IMR-90 (cell line): ENCODE results near the gene PLA2G12A. TPM values are rescaled to one million over a fixed set of nuclear protein-coding genes. Genes with fewer than 3 reads are reported as not detected.
"Not testable (repeated sequence)": the region's sequence is repeated elsewhere in the genome, so short reads cannot be mapped to it uniquely, and the experiment has no call there.

Experiments used
- ATAC-seq: fragments of 200-7000 bp; cut with Tn5 transposase; 2 replicates; pipeline ENCODE4 v1.9.1; 2020; ENCODE audit warnings: low read depth, mild to moderate bottlenecking, moderate library complexity
- BruUV-seq: library from RNA; stranded (reverse); fragments of 400-500 nt; replicated peaks from 2 replicates; lab custom pipeline; 2021; lab: Mats Ljungman, UMichigan
- CTCF ChIA-PET: fragments of 300-600 bp; formaldehyde crosslinking; extraction: SDS; loops from one replicate; lab custom pipeline; 2021; ENCODE audit warnings: antibody characterized with exemption; lab: Yijun Ruan, JAX
- POLR2A ChIA-PET: fragments of 300-600 bp; sonication (Branson Sonifier 250); formaldehyde crosslinking; loops from one replicate; lab custom pipeline; 2022; ENCODE audit warnings: antibody characterized with exemption; ENCODE audit not compliant: unreplicated experiment; lab: Charles Lee
- DNase-seq: peaks from one replicate; pipeline ENCODE4 v3.0.0; 2013
- H2AFZ ChIP-seq: replicated peaks from 2 replicates; pipeline ENCODE3; 2013; ENCODE audit warnings: low read length, mild to moderate bottlenecking; ENCODE audit not compliant: poor library complexity
- H2AK5ac ChIP-seq: 2 replicates; pipeline ENCODE4 v1.6.1; 2013; ENCODE audit warnings: low read depth, low read length, inconsistent platforms
- H2AK9ac ChIP-seq: replicated peaks from 2 replicates; pipeline ENCODE3; 2013; ENCODE audit warnings: mild to moderate bottlenecking, low read depth, low read length, moderate library complexity; ENCODE audit not compliant: poor library complexity
- H2BK120ac ChIP-seq: 2 replicates; pipeline ENCODE4 v1.6.1; 2013; ENCODE audit warnings: low read depth, low read length, inconsistent platforms
- H2BK15ac ChIP-seq: 3 replicates; pipeline ENCODE4 v1.6.1; 2013; ENCODE audit warnings: low read depth, low read length, inconsistent platforms
- H2BK20ac ChIP-seq: 2 replicates; pipeline ENCODE4 v1.6.1; 2013; ENCODE audit warnings: low read depth, mild to moderate bottlenecking, inconsistent platforms, low read length, moderate library complexity
- H2BK5ac ChIP-seq: 2 replicates; pipeline ENCODE4 v1.6.1; 2013; ENCODE audit warnings: mild to moderate bottlenecking, low read depth, low read length, inconsistent platforms; ENCODE audit not compliant: poor library complexity, severe bottlenecking
- H3K14ac ChIP-seq: replicated peaks from 2 replicates; pipeline ENCODE4 v1.6.1; 2013; ENCODE audit warnings: low read depth, low read length, inconsistent platforms
- H3K18ac ChIP-seq: 2 replicates; pipeline ENCODE4 v1.6.1; 2013; ENCODE audit warnings: low read depth, low read length, control low read depth
- H3K23ac ChIP-seq: 2 replicates; pipeline ENCODE4 v1.6.1; 2013; ENCODE audit warnings: low read depth, low read length, inconsistent platforms
- H3K27ac ChIP-seq: 2 replicates; pipeline ENCODE4 v1.5.1; 2013; ENCODE audit warnings: mild to moderate bottlenecking, control low read depth, low read length; ENCODE audit not compliant: insufficient read depth
- H3K27me3 ChIP-seq: 2 replicates; pipeline ENCODE4 v1.6.1; 2013; ENCODE audit warnings: low read length; ENCODE audit not compliant: control insufficient read depth, insufficient read depth
- H3K36me3 ChIP-seq: 2 replicates; pipeline ENCODE4 v1.6.1; 2013; ENCODE audit warnings: low read length, mixed read lengths; ENCODE audit not compliant: control insufficient read depth, insufficient read depth
- H3K4ac ChIP-seq: 2 replicates; pipeline ENCODE4 v1.6.1; 2013; ENCODE audit warnings: low read depth, low read length, inconsistent platforms
- H3K4me1 ChIP-seq: 2 replicates; pipeline ENCODE4 v1.6.1; 2013; ENCODE audit warnings: low read length, mixed read lengths; ENCODE audit not compliant: control insufficient read depth, insufficient read depth
- H3K4me2 ChIP-seq: 2 replicates; pipeline ENCODE4 v1.6.1; 2013; ENCODE audit warnings: low read depth, mild to moderate bottlenecking, control low read depth, low read length, moderate library complexity
- H3K4me3 ChIP-seq: 2 replicates; pipeline ENCODE4 v1.5.1; 2013; ENCODE audit warnings: low read depth, mild to moderate bottlenecking, control low read depth, low read length, moderate library complexity; ENCODE audit not compliant: insufficient read depth
- H3K56ac ChIP-seq: 2 replicates; pipeline ENCODE4 v1.6.1; 2013; ENCODE audit warnings: low read length, inconsistent platforms; ENCODE audit not compliant: insufficient read depth; ENCODE audit errors: extremely low read depth
- H3K79me1 ChIP-seq, 2 experiments: 2 replicates each; pipeline ENCODE4 v1.6.1; 2013; ENCODE audit warnings: low read length in 2 of 2, inconsistent platforms in 1 of 2, low read depth in 1 of 2
- H3K9ac ChIP-seq: 2 replicates; pipeline ENCODE4 v1.6.1; 2013; ENCODE audit warnings: low read depth, low read length, control low read depth
- H3K9me1 ChIP-seq: 2 replicates; pipeline ENCODE4 v1.6.1; 2013; ENCODE audit warnings: low read length, inconsistent platforms; ENCODE audit not compliant: insufficient read depth
- H3K9me3 ChIP-seq: 2 replicates; pipeline ENCODE4 v1.6.1; 2013; ENCODE audit warnings: low read length; ENCODE audit not compliant: control insufficient read depth, insufficient read depth
- H4K20me1 ChIP-seq: 2 replicates; pipeline ENCODE4 v1.6.1; 2013; ENCODE audit warnings: low read length, inconsistent platforms; ENCODE audit not compliant: insufficient read depth
- H4K5ac ChIP-seq: 2 replicates; pipeline ENCODE4 v1.6.1; 2013; ENCODE audit warnings: mild to moderate bottlenecking, low read depth, low read length, control low read depth
- H4K8ac ChIP-seq, 2 experiments: 2 replicates each; pipeline ENCODE4 v1.6.1; 2013; ENCODE audit warnings: low read depth in 2 of 2, low read length in 2 of 2, control low read depth in 1 of 2, inconsistent platforms in 1 of 2
- H4K91ac ChIP-seq: 2 replicates; pipeline ENCODE4 v1.6.1; 2013; ENCODE audit warnings: low read depth, low read length, inconsistent platforms; ENCODE audit not compliant: insufficient read depth
- WGBS, 2 experiments: methylation state at CpG; one replicate each; pipeline versions ENCODE4 v1.1.5 to v1.1.7; 2013; ENCODE audit warnings: missing lambda C conversion rate in 2 of 2; ENCODE audit not compliant: insufficient read length in 1 of 2; ENCODE audit errors: extremely low coverage in 2 of 2; 5-methylcytosine and 5-hydroxymethylcytosine counted together
- dilution Hi-C: fragments of 300-500 bp; cut with HindIII; formaldehyde crosslinking; loops from one replicate; pipeline ENCODE4 v1.14.3; 2018; ENCODE audit warnings: low sequenced_read_pairs; ENCODE audit not compliant: unreplicated experiment
- in situ Hi-C: fragments of 300-500 bp; cut with MboI; formaldehyde crosslinking; loops from 3 replicates; pipeline ENCODE4 v1.14.3; 2019; ENCODE audit warnings: low sequenced_read_pairs, inconsistent platforms, mixed read lengths
- intact Hi-C: fragments of 100-400 bp; cut with micrococcal nuclease; formaldehyde crosslinking; loops from 2 replicates; pipeline ENCODE4 v1.10.0; 2022
- polyA plus RNA-seq, 3 experiments: library from polyadenylated mRNA; depleted of rRNA; stranded (reverse); fragments of >200 nt; gene quantifications; 2 replicates each; pipeline ENCODE4 v1.2.3, GENCODE V29; 2012; ENCODE audit warnings: low replicate concordance in 1 of 3
- total RNA-seq: library from RNA; depleted of rRNA; stranded (reverse); fragments of >200 nt; gene quantifications from 2 replicates; pipeline ENCODE4 v1.2.3, GENCODE V29; 2012

Gene PLA2G12A
- total and polyA plus RNA-seq, 2 of the 4 experiments (the other 2 are of a cell fraction) = 10.3 to 17.4 TPM

- H3K27me3 ChIP-seq, H2BK120ac ChIP-seq, H4K5ac ChIP-seq, H2AFZ ChIP-seq, H3K14ac ChIP-seq, DNase-seq, H3K18ac ChIP-seq, H3K56ac ChIP-seq, H3K4me2 ChIP-seq, H2AK5ac ChIP-seq, H3K4ac ChIP-seq, H4K8ac ChIP-seq, CTCF ChIA-PET, H4K20me1 ChIP-seq, H2BK5ac ChIP-seq, H2AK9ac ChIP-seq, H3K9me1 ChIP-seq, H3K23ac ChIP-seq, H2BK15ac ChIP-seq, H3K9me3 ChIP-seq, H3K36me3 ChIP-seq, in situ Hi-C loops, H3K79me1 ChIP-seq, H3K9ac ChIP-seq, POLR2A ChIA-PET, H4K91ac ChIP-seq, H3K4me3 ChIP-seq, H3K4me1 ChIP-seq, H2BK20ac ChIP-seq, intact Hi-C loops, dilution Hi-C loops, BruUV-seq, ATAC-seq, H3K27ac ChIP-seq: not testable (repeated sequence)
- WGBS, 2 experiments = 100% methylated on average over 1 of the region's 14 CpGs; no CpG with 5 or more reads in 1 of the 2 experiments
These were observed 50.9 kb downstream of the PLA2G12A start for GRCh38 chr4:109678925-109679324.

- H3K9me3 ChIP-seq, H3K9me1 ChIP-seq, POLR2A ChIA-PET, H3K9ac ChIP-seq, H2BK15ac ChIP-seq, H3K79me1 ChIP-seq, H4K8ac ChIP-seq, intact Hi-C loops, H4K5ac ChIP-seq, H3K4ac ChIP-seq, H2BK120ac ChIP-seq, H2AK5ac ChIP-seq, H3K27ac ChIP-seq, H2AFZ ChIP-seq, CTCF ChIA-PET, H3K18ac ChIP-seq, H3K14ac ChIP-seq, ATAC-seq, H3K4me2 ChIP-seq, H3K4me1 ChIP-seq, H2BK5ac ChIP-seq, H3K23ac ChIP-seq, BruUV-seq, H4K20me1 ChIP-seq, H3K4me3 ChIP-seq, dilution Hi-C loops, in situ Hi-C loops, DNase-seq, H3K27me3 ChIP-seq, H3K36me3 ChIP-seq, H3K56ac ChIP-seq, H2BK20ac ChIP-seq, H2AK9ac ChIP-seq, H4K91ac ChIP-seq: not testable (repeated sequence)
- WGBS, 2 experiments = 95% methylated on average over 4 of the region's 28 CpGs; no CpG with 5 or more reads in 1 of the 2 experiments
These were observed 51.4 kb downstream of the PLA2G12A start for GRCh38 chr4:109678472-109678871.
